ENCODE data around the gene DGLUCY.
"Not testable (repeated sequence)": the region's sequence is repeated elsewhere in the genome, so short reads cannot be mapped to it uniquely, and the experiment has no call there.

DGLUCY gene

DNA sequence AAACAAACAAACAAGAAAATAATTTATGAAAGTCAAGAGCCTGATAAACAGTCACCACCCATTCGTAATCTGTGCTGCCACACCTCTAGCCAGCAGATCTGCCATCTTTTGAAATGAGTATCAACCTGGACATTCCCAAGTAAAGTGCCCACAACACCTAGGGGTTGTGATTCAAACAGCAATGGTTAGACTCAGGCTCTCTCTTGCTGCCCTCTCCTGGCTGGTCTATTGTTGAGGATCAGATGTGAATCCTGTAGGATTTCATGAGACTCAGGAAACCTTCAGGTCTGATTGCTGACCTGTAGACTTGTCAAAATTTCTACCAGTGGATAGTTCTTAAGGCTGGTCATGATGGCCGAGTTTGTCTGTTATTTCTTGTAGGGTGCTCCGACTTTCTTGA lies 26.8 kb downstream of the DGLUCY start:
- DNase-seq = no peak

DNA sequence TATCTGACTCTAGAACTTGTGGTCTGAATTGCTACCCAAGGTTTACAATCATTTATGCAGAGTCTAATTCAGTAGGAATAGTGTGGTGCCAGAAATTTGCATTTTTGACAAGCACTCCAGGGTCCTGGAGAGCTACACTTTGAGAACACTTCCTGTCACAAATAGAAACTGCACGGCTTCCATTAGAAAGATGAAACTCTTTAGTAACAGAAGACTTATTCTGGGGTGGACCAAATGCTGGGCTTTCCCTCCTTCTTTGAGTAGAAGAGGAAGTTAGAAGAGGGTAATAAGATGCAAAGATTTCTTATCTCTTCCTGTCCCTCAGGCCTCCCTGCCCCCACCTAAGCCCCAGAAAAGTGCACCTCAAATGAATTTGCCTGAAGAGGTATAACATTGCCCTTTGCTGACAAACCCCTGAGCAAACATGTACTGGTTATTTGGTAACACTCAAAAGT lies 28.4 kb downstream of the DGLUCY start:
- no peak for DNase-seq

DNA sequence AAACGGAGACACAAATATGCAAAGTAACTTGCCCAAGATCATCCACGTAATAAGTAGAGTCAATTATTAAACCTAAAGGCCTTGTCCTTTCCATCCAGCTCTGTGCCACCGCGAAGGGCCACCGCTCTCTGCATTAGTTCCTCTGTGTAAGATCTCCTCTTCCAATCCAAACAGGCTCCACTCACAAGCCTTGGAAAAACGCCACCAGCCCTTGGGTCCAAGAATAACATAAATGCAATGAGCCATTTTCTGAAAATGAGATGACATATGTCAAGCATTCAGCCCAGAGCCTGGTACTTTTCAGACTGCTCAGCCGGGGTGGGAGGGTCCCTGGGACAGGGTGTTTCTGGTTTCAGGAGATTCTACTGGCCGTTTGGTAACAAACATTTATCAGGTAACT lies 30.0 kb downstream of the DGLUCY start:
- no peak for DNase-seq

DNA sequence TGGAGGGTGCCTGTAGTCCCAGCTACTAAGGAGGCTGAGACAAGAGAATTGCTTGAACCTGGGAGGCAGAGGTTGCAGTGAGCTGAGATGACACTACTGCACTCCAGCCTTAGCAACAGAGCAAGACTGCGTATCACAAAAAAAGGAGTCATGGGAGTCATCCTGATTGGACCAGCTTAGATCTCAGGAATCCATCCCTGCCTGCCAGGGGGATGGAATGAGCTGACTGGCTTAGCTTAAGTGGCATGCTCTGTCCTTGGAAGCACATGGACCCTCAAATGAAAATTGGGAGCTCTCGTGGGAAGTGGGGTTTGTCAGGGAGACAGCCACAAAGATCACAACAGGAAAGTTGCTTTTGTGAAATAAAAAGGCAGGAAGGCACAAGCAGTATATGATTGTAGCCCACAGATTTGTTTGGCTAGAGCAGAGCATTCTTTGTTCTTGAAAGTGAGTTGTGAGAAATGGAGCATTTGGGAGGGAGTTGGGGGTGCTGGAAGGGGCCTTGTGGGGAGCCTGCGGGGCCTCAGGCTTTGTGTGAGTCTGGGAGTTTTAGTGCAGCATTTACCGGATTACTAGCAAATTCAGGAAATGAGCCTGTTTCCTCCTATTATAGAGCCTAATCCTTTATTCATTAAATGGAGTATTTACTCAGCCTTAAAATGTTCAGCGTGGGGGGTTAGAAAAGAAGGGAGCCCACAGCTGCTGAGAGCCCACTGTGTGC lies 30.7 kb downstream of the DGLUCY start:
- DNase-seq = no peak

DNA sequence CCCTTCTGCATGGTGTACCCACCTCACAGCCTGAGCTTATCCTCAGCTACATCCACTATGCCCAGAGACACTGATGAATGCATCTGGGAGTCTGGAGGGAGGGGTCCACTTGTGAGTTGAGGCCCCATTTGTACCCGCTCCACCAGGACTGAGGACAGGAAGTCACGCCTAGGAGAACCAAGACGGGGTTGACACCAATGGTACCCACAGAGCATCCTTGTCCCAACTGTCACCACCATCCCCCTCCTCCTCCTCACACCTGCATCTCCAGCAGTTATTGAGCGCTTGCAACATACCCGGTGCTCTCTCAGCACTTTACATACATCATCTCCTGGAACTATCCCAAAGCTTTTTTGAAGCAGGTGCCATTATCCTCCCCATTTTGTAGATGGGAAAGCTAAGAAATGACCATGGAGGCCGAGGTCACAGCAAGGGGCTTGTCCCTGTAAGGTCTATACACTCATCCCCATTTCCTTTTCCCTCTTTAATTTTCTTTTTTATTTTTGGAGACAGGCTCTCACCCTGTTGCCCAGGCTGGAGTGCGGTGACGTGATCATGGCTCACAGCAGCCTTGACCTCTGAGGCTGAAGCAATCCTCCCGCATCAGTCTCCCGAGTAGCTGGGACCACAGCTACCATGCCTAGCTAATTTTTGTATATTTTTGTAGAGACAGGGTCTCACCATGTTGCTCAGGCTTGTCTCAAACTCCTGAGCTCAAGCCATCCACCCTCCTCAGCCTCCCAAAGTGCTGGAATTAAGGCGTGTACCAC lies 31.7 kb downstream of the DGLUCY start:
- DNase-seq = no peak

DNA sequence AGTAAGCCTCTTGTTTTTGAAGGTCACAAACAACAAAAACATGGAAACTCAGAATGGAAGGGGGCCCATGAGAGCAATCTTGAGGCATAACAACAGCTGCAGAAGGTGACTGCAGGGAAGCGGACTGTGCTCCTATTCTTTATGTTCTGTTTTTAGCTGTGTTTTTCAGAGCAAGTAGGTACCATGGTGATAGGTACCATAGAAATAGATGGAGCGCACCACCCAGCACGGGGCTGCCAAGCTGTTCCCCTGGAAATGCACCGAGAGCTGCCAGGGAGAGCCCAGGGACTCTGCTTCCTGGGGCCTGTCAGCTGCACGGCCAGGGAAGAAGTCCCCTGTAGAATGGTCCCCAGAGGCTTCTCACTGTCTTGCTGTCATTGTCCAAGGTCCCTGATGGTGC lies 32.8 kb downstream of the DGLUCY start:
- no peak for DNase-seq

DNA sequence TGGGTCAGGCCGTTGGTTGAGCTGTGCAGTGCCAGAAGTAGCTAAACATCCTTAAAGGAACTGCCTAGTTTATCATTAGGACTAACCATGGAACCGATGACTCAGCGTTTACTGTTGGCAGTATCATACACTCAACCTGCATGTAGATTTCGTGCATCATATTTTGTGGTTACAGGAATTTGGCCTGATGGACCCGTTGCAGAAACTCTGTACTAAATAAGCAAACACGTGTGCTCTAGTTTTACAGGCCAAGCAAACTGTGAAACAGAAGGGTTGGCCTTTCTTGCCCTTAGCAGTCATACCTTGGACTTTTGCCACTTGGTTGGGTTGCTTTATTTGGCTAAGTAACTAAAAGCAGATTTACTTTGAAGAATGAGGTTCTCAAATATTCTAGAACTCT lies 35.6 kb downstream of the DGLUCY start:
- no peak for DNase-seq

DNA sequence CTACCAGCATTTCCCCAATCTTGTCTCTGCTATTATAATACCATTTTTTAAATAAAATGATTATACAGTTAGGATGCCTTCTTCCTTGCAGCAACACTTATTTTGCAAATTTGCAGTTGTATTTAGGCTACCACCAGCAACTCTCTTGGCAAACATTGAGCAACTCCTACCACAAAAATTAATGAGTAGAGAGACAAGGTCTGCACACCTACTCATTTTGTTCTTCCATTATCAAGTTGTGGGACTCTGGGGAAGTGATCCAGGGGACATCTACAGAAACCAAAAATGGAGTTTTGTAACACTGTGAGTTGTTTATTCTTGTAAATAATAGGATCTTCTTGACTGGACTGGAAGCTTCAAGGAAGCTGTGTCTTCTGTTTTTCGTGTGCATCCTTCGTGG lies 38.6 kb downstream of the DGLUCY start:
- DNase-seq = no peak

DNA sequence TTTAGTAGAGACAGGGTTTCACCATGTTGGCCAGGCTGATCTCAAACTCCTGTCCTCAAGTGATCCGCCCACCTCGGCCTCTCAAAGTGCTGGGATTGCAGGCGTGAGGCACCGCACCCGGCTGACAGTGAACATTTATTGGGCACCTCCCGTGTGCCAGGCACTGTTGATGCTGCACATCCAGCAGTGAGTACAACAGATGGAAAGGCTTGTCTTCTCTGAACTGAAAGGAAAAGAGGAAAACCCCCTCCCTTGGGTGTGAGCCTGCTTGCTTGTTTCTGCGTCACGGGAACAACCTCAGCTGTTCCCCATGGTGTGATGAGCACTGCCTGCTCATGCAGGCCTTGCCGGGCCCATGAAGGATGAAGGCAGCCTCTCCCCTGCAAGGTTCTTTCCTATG lies 39.5 kb downstream of the DGLUCY start:
- DNase-seq = no peak

DNA sequence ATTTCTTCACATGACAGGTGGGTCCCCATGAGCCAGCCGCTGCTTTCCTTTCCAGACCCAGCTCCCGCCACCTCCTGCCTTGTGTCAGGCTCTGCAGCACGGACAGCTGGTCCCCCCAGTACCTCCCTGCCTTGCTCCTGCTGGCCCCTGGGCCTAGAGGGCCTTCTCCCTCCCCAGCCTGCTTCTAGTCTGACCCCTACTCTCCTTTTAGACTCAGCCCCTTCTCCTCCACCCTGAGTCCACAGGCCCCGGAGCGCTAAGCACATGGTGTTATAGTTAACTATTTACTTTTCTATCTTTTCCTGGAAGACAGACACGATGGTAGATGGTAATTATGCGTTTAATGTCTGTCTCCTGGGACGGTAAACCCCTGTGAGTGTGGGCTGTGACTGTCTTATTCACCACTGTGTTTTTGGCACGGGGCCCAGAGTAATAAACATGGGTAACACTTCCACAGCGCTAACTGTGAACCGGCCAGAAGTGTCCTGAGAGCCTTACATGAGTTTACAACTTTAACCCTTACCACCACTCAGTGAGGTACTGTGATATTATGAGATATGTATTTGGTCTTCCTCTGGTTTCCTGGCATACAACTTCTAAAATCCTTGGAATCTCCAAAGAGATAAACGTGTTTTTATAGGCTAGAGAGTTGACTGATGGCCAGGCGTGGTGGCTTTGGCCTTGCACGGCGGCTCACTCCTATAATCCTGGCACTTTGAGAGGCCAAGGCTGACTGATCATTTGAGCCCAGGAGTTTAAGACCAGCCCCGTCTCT lies 41.2 kb downstream of the DGLUCY start:
- DNase-seq = no peak

DNA sequence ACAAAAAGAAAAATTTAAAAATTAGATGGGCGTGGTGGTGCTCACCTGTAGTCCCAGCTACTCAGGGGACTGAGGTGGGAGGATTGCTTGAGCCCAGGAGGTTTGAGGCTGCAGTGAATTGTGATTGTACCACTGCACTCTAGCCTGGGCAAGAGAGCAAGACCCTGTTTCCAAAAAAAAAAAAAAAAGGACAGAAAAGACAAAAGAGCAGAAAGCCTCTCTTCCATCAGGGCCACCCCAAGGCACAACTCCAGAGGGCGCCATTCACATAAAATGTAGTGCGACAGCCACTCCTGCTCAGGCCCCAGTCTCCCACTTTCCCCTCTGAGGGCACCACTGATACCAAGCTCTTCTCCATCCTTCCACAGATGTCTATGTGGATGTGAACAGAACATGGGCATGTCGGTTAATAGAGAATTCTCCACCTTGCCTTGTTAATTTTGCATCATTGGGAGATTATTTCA lies 41.8 kb downstream of the DGLUCY start:
- no peak for DNase-seq

DNA sequence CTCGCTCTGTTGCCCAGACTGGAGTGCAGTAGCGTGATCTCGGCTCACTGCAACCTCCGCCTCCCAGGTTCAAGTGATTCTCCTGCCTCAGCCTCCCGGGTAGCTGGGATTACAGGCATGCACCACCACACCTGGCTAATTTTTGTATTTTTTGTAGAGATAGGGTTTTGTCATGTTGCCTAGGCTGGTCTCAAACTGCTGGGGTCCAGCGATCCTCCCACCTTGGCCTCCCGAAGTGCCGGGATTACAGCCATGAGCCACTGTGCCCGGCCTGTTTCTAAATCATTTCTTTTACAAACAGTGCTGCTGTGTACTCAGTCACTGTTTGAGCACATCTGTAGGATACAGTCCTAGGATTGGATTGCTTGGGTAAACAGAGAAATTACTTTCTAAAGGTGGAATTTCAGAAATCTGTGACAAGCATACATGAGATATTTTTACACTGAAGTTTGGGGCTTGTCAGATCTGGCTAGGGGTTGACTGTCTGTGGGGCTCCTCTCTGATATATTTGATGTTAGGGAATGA lies 42.3 kb downstream of the DGLUCY start:
- DNase-seq = not testable (repeated sequence)

DNA sequence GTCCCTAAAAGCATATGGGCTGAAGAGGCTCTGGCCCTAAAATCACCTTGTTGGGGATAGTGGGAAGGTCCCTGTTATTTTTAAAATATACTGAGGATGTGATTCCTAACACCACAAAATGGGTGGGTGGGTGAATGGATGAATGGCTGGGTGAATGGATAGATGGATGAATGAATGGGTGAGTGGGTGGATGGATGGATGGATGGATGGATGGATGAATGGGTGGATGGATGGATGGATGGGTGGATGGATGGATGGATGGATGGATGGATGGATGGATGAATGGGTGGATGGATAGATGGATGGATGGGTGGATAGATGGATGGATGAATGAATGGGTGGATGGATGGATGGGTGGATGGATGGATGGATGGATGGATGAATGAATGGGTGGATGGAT lies 43.0 kb downstream of the DGLUCY start:
- not testable (repeated sequence) for DNase-seq

DNA sequence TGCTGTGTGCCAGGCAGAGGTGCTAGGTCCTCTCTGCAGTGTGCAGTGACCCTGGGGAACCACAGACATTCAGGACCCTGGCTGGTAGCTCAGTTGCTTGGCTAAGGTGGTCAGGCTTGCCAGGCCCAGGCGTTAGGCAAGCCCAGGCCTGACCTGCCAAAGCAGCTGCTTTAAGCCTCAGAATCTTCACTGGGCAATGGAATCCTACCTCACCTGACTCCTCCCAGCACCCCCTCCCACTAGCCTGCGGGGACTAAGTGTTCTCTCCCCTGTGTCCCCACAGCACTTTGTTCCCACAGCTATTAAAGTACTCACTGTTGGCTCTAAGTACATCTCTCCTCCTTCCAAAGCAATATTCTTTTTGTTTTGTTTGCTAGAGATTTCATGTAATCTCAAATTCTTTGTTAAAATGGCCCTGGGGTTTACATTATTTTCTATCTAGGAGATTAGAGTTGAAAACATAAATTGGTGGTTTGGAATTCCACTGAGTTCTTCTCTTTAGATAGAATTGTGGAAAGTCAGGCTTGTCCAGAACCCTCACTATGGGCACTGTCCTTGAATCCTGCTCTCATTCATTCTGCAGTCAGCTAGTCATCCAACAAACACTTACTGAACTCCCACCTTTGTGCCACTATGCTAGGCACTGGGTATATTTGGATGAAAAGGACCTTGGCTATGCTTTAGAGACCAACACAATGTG lies 44.4 kb downstream of the DGLUCY start:
- no peak for DNase-seq

DNA sequence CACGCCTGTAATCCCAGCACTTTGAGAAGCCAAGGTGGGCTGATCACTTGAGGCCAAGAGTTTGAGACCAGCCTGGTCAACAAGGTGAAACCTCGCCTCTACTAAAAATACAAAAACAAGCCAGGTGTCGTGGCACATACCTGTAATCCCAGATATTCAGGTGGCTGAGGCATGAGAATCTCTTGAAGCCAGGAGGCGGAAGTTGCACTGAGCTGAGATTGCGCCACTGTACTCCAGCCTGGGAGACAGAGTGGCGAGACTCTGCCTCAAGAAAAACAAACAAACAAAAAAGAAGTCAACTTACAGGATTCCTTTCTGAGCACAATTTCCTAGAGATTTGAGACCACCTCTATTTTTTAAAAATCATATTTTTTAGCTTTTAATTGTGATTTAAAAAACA lies 45.3 kb downstream of the DGLUCY start:
- no peak for DNase-seq

DNA sequence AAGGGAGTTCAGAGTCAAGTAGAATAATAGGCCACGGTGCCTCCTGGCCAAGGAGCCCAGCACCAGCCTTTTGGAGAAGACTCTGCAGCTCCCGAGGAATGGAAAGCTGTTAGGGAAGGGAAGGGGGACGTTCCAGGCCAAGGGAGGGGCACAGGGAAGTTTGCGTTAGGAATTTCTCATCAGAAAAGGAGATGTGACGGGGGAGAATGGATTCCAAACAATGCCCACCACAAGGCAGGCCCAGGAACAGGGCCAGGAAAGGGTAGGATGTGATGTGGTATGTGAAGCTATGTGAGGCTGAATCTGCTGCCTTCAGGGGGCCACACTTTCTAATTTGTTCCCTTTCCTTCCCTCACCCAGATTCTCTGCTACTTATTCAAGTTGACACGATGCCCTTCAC lies 46.0 kb downstream of the DGLUCY start:
- DNase-seq = no peak

DNA sequence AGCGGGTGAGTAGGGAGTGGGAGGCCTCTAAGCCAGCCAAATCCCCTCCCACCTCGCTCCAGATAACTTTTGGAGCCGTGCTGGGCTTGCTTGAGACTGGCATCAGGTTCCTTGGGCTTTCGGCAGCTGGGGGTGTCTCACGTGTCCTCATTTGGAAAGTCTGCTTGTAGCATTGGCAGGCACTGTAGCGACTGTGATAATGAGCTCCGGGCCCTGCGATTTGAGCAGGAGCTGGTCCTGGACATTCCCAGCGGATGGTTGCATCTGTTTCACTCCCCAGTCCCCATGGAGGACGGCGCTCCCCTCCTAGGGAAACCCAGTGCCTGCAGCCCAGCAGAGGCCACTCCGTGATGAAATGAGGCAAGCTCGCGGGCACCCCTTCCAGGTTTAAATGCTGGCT lies 49.4 kb downstream of the DGLUCY start:
- no peak for DNase-seq

DNA sequence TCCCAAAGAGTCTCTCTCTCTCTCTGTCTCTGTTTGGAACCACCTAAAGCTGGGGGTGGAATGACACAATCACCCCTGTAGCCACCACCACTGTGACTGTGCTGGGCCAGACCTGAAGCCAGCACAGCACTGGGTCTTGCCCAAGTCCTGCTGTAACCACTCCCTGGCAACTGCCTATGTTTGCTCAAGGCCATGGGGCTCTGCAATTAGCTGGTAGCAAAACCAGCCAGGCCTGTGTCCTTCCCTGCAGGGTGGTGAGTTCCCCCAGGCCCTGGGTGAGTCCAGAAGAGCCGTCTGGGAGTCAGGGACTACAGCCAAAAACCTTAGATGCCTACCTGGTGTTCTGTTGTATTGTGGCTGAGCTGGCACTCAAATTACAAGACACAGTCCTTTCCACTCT lies 50.8 kb downstream of the DGLUCY start:
- no peak for DNase-seq

DNA sequence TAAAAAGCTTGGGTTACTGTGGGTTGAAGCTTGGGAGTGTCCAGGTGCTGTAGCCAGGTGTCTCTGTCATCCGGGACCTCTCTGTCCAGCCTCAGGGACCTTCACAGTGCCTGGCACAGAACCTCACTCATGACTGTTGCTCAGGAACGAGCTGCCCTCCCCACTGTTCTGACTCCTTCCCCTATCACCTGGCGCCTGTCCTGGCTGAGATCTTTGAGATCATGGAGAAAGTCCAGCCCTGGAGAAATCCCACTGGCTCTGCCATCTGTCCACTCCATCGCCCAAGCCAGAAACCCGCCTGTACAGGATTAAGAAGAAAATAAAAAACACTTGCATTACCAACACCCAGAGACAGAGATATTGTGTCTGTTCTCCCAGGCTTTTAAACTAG lies 53.5 kb downstream of the DGLUCY start:
- DNase-seq = no peak

DNA sequence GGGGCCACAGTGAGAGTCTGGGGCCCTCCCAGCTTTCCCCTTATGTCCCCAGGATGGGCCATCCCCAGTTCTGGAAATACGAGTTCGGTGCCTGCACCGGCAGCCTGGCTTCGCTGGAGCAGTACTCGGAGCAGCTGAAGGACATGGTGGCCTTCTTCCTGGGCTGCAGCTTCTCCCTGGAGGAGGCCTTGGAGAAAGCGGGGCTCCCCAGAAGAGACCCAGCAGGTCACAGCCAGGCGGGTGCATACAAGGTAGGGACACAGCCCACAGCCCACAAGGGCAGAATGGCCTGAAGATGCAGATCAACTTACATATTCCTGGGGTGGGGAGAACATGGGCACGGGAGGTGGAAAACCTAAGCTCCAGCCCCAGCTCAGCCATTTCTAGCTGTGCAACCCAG lies 56.1 kb downstream of the DGLUCY start:
- no peak for DNase-seq

DNA sequence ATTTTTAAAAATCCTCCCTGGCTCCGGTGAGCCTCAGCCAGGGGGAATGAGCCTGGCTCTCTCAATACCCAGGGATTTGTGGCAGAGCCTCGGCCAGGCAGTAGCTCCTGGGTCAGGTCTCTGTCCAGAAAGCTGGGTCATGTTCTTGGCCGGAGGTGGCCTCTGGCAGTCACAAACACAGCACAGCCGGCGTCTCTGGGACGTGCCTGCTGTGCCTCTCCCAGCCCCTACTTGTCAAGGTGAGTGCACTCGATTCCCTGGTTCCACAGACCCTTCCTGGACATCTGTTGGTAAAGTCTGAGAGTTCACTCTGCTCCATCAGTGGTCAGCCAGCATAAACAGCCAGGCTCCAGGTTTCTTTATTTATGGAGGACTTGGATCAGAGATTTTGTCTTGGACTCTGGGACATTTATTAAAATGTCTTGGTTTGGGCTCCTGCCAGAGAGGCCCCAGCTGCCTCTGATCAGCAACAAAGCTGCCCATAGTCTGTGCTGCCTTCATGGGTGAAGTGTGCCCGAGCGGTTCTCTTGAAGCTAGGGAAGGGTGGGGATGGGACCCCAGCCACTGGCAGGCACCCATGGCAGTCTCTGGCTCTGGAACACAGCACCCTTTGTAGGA lies 56.7 kb downstream of the DGLUCY start:
- no peak for DNase-seq

DNA sequence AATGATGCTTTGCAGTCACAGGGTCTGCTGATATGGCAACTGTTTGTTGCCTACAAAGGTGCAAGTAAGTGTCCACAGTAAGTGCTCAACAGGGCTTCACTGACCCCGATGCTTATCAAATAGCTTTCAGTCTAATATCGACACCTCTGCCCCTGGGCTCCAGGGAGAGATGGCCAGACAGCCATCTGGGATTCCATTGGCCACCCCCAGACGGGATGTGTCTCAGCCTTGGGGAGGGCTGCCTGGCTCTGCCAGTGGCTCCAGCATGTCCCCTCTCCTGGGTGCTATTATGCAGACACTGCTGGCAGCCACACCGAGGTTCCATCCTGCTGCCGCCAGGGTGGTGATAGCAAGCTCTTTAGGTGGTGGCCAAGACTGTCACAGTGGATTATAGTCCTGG lies 57.4 kb downstream of the DGLUCY start:
- DNase-seq = no peak

Data from activated CD4-positive, CD25-positive, alpha-beta regulatory T cell (primary cell).